GM19193 (cell line): ENCODE data around the gene USP3.

Experiments
- POLR2A ChIP-seq: IDR thresholded peaks from 4 replicates; pipeline ENCODE4 v1.6.1; 2011; ENCODE audit not compliant: insufficient read depth, insufficient read length; ENCODE audit errors: extremely low read depth

USP3 gene

GRCh38 chr15:63582179-63582578, 77.8 kb downstream of the USP3 start:
- no peak for TF ChIP-seq POLR2A

- TF ChIP-seq POLR2A, result no peak
These were observed 78.5 kb downstream of the USP3 start for GRCh38 chr15:63582718-63583426.

- TF ChIP-seq POLR2A, result no peak
These were observed 82.4 kb downstream of the USP3 start for GRCh38 chr15:63586790-63587189.

- TF ChIP-seq POLR2A, result no peak
These were observed 83.1 kb downstream of the USP3 start for GRCh38 chr15:63587527-63587926.

- no peak for TF ChIP-seq POLR2A
These were observed 84.4 kb downstream of the USP3 start for GRCh38 chr15:63588826-63589225.

GRCh38 chr15:63593705-63594671, 89.6 kb downstream of the USP3 start:
- TF ChIP-seq POLR2A, result no peak

GRCh38 chr15:63595065-63595464, 90.7 kb downstream of the USP3 start:
- TF ChIP-seq POLR2A, result no peak

- TF ChIP-seq POLR2A, result no peak
These were observed 91.3 kb downstream of the USP3 start for GRCh38 chr15:63595688-63596087.

GRCh38 chr15:63596676-63597037, 92.3 kb downstream of the USP3 start:
- no peak for TF ChIP-seq POLR2A

- TF ChIP-seq POLR2A, result no peak
These were observed 92.8 kb downstream of the USP3 start, which contains the start of gene FBXL22 for GRCh38 chr15:63597038-63597790. Gene FBXL22 (plus strand): TSS chr15:63597387. CDS start chr15:63597393, 6 bp downstream.

- no peak for TF ChIP-seq POLR2A
These were observed 93.4 kb downstream of the USP3 start for GRCh38 chr15:63597821-63598220.

GRCh38 chr15:63598473-63599400, 94.3 kb downstream of the USP3 start:
- no peak for TF ChIP-seq POLR2A

- no peak for TF ChIP-seq POLR2A
These were observed 95.1 kb downstream of the USP3 start for GRCh38 chr15:63599401-63600000.
